ENCODE results near the gene GLYR1.

GLYR1 gene

GRCh38 chr16:4846503-4846900 is 586 bp downstream of the GLYR1 start:
- peak; percentile 55 for DNase-seq

DNA sequence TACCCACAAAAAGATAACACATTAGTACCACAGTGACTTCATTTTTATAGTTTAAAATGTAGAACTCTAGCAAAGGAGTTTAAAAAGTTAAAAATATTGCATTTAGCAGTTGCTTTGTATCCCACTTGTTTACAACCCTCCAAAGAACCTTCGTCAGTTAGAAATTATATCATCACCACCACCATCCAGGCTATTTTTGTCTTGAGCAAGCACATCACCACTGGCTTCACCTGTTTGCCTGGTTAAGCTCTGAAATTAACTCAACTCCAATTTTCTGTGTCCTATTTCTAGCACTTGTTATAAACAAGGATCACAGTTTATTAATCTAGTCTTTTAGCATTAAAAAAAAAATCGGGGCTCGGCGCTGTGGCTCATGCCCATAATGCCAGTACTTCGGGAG is 6.1 kb downstream of the GLYR1 start:
- DNase-seq, result no peak

DNA sequence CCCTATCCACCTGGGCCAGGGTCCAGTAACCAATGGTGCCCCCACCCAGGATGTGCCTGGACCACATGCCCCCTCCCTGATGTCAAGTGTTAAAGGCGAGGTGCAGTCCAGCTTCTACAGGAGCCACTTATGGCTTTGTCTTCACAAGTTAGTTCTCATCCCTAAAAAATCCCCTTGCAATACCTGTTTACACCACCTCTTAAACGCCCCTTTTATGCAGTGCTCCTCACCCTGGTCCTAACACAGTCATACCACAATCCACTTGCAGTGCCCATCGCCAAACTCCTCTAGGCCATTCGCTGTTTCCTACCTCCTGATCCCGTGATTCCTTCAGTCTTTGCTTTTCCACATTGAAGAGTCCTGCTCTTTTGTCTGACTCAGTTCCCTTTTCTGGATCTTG is 7.1 kb downstream of the GLYR1 start:
- DNase-seq, result no peak

DNA sequence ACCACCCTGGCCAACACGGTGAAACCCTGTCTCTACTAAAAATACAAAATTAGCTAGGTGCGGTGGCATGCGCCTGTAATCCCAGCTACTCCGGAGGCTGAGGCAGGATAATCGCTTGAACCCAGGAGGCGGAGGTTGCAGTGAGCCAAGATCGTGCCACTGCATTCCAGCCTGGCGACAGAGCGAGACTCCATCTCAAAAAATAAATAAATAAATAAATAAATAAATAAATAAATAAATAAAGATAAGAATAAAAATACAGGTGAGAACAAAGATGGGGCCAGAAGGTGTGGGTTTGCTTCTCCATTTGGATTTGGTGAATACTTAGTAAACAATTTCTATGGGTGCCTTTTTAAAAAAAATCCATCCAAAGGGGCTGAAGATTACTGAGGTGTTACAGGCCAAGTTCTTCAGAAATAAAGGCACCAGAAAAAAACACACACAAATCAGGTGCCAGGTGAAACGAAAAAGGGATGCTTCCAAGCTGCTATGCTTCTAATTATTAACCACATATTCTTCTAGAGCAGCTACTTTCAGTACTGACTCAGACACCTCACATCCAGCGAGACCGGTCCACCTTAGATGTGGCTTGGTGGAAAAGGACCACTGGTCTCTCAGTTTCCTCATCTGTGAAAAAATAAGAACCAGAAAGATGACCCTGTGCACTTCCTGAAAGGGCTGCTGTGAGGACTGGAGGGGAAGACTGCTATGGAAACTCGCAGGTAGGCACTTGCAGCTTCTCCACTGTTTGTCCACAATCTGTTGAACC is 9.2 kb downstream of the GLYR1 start:
- no peak for DNase-seq

- no peak for DNase-seq
These were observed 10.4 kb downstream of the GLYR1 start for GRCh38 chr16:4836727-4837126.

DNA sequence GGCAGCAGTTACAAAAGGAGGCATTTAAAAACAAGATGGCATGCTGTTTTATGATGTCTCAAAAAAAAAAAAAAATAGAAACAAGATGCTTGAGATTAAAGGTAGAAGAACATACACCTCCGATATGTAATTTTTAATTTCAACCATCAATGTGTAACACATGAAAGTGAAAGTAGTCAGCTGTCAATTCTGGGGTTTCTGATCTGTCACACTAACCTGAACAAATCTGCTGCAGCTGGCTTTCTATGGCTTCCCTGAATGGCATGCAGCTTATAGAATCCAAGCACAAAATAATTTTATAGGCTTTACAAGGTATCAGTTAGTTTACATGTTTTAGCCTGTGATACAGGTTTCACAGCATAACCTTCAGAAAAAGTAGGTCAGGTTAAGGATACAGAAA is 13.5 kb downstream of the GLYR1 start:
- no peak for DNase-seq

DNA sequence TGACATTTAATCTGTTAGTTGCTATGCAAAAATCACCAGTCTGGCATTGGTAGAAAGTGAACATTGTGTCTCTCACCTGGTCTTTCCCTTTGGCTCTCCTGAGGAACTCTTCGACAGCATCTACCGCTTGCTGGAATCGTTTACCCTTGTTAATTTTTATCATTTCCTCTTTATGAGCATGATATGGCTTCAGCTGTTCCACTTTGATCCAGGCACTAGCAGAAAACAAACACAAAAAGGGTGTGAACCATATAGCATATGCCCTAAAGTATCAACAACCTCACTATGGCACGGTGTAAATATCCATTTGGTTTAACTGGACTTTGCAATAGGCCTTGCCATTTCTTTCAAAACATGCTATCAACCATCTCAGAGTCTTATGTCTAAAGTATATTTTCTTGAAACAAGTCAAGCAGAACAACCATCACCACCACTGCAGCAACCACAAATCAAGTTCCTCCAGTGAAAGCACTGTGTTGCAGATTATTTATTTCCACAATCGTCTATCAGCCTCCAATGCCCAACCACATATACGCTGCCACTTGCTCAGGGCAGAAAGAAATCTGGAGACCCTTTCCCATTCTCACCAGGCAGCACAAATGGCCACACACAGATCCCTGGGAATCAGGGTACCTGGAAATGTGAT is 14.3 kb downstream of the GLYR1 start:
- DNase-seq, result no peak

GRCh38 chr16:4831616-4832015 is 15.5 kb downstream of the GLYR1 start:
- no peak for DNase-seq

GRCh38 chr16:4830408-4830807 is 16.7 kb downstream of the GLYR1 start:
- no peak for DNase-seq

GRCh38 chr16:4828567-4829321 is 18.3 kb downstream of the GLYR1 start:
- no peak for DNase-seq

DNA sequence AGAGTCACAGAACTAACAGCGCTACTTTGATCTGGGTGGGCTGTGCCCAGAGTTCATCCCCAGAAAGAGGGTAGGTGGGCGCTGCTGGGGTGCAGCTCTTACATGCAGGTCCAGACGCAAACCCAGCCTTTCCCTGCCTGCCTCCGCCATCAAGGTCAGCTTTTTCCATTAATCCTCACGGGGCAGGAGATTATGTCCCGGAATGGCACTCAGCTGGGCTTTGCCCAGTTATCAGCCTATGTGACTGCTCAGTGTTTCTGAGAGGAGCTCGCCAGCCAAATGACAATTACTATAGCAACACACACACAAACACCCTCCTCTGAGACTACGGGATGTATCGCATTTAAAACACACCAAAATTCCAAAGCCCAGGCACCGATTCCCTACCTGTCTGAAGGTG is 20.1 kb downstream of the GLYR1 start:
- DNase-seq, result no peak

GRCh38 chr16:4826526-4826925 is 20.6 kb downstream of the GLYR1 start:
- DNase-seq, result no peak

DNA sequence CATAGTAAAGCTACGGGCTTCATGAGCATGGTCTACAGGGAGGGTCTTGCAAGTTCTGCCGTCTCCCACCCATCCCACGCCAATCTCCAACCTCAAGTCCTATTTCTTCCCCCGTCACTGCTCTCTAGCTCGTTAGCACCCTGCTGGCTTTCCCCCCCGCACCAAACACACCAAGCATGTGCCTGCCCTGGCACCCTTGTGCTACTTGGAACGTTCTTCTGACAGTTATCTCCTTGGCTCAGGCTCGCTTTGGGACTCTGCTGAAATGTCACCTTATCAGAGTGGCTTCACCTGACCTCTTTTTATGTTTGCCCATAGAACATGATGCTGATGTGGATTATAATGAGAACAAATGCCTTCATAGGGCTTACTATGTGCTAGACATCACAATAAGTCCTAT is 21.9 kb downstream of the GLYR1 start:
- no peak for DNase-seq

DNA sequence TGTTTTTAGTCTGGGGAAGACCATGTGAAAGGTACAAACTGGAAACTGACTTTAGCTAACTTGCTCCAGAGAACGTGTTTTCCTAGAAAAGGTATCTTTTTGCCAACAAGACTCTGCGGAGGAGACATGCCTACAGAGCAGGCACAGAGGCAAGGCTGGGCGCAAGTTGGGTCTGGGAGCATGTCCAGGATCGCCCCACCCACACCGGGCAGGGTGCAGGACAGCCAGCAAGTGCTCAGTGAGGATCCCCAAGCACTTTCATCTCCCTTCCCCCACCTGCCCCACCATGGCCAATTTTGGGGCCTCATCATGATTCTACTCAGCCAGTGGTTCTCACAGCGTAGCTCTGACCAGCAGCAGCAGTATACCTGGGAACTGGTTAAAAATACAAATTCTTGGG is 26.4 kb downstream of the GLYR1 start:
- no peak for DNase-seq

DNA sequence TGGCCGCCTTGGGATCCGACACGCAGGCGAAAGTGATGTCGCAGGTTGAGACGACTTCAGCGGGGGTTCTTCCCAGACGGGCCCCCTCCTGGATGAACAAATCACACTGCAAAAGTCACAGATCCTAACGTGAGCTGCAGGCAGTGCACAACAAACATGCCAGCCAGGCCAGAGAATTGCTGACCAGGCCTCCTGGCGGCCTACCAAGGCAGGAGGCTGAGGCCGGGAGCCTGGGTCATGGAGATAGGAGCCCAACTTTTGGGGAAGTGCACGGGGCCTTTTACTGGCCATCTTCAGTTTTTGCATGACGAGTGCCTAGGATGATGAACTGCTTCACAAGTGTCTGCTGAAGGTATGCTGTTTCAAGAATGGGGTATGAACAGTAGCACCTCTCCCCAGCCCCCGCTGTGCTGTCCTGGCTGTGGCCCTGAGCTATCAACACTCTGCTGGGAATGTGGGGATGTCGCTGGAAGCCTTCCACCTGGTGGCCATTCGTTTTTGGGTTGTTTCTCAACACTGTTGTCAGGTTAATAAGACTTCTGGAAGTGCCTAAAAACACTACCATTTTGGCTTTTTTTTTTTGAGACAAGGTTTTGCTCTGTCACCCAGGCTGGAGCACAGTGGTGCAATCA is 32.4 kb downstream of the GLYR1 start:
- DNase-seq, result no peak

DNA sequence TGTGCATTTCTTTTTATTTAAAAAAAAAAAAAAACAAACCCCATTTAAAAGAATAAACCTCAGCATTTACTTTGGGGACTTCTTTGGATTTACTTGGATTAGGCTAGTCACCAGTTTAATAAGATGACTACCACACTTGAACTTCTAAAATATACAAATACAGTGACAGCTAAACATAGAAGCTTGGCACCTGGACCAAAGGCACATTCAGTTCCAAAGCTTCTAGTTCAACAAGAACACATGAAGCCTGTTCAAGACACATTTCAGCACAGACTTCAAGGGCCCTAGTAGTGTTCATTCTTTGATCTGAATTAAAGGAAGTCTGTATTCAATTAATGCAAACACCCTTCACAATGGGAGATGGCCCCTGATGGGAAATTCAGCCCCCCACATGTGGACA is 33.0 kb downstream of the GLYR1 start:
- no peak for DNase-seq

- no peak for DNase-seq
These were observed 33.7 kb downstream of the GLYR1 start for GRCh38 chr16:4813251-4814003.

- no peak for DNase-seq
These were observed 35.3 kb downstream of the GLYR1 start for GRCh38 chr16:4811773-4812172.

GRCh38 chr16:4811242-4811641 is 35.8 kb downstream of the GLYR1 start:
- DNase-seq, result no peak

GRCh38 chr16:4806280-4806679 is 40.8 kb downstream of the GLYR1 start:
- no peak for DNase-seq

- DNase-seq, result no peak
These were observed 41.9 kb downstream of the GLYR1 start for GRCh38 chr16:4805231-4805630.

- DNase-seq, result no peak
These were observed 43.0 kb downstream of the GLYR1 start for GRCh38 chr16:4803898-4804762.

Data from NCI-H69 (cell line).